Measurements from ENCODE around the gene SRRT. TPM values are rescaled to one million over a fixed set of nuclear protein-coding genes. Genes with fewer than 3 reads are reported as not detected.

SRRT gene
- total and polyA plus RNA-seq, 4 donors: 27.2 to 45.0 (median 30.3) TPM

- TF ChIP-seq CTCF (IDR thresholded peaks at IDR 0.05; ENCODE audit: low read depth, low read length, missing input control) (no peak), ATF3 (IDR thresholded peaks at IDR 0.05) (no peak), TAF1 (conservative IDR thresholded peaks at IDR 0.05) (no peak), EGR1 (IDR thresholded peaks at IDR 0.05; ENCODE audit: low read depth in 2 of 2) (no peak), JUND (IDR thresholded peaks at IDR 0.05) (no peak), RXRA (IDR thresholded peaks at IDR 0.05) (no peak)
Observed at GRCh38 chr7:100866729-100867039, 8.2 kb upstream of the SRRT start (continued).

- peak within 1 kb of the TSS; percentile 68 to 80 (median 79) for H3K4me3 ChIP-seq (ENCODE audit: low read depth in 1 of 3, low read length in 3 of 3)
- H3K27me3 ChIP-seq (ENCODE audit: control insufficient read depth in 4 of 4, insufficient read depth in 4 of 4, low read length in 3 of 4): no peaks in the 10 kb centered on the region
- peaks cover 0 to 20% (median 12%) of the 10 kb centered on the region in 4 donors for H3K36me3 ChIP-seq (ENCODE audit: control insufficient read depth in 4 of 4, insufficient read depth in 3 of 4, low read depth in 1 of 4, low read length in 3 of 4)
- peaks cover 13 to 36% (median 20%) of the 10 kb centered on the region in 4 donors for H3K4me1 ChIP-seq (ENCODE audit: control insufficient read depth in 4 of 4, insufficient read depth in 4 of 4, low read length in 3 of 4)
- H3K9me3 ChIP-seq (ENCODE audit: control insufficient read depth in 4 of 4, low read length in 3 of 4): no peaks in the 10 kb centered on the region
- 1% methylated on average over 42 of the region's 42 CpGs for WGBS
- no peak for TF ChIP-seq TAF1 (conservative IDR thresholded peaks at IDR 0.05)
- TF ChIP-seq MAX (IDR thresholded peaks at IDR 0.05): no peak
- TF ChIP-seq FOXA1 (IDR thresholded peaks at IDR 0.05): no peak
- no peak for TF ChIP-seq RXRA (IDR thresholded peaks at IDR 0.05)
- TF ChIP-seq FOXA2 (IDR thresholded peaks at IDR 0.05): no peak
- TF ChIP-seq YY1 (IDR thresholded peaks at IDR 0.05): no peak
- no peak for TF ChIP-seq CTCF (IDR thresholded peaks at IDR 0.05; ENCODE audit: low read depth, low read length, missing input control)
- TF ChIP-seq RAD21 (IDR thresholded peaks at IDR 0.05): no peak
- no peak for TF ChIP-seq NR2F2 (IDR thresholded peaks at IDR 0.05)
- peak; percentile 64 to 79 for TF ChIP-seq JUND (IDR thresholded peaks at IDR 0.05)
- TF ChIP-seq EGR1 (IDR thresholded peaks at IDR 0.05; ENCODE audit: low read depth in 2 of 2): no peak
- TF ChIP-seq ZBTB33 (IDR thresholded peaks at IDR 0.05): no peak
- no peak for TF ChIP-seq GABPA (IDR thresholded peaks at IDR 0.05 in 1 of 2, conservative IDR thresholded peaks at IDR 0.05 in 1 of 2)
- TF ChIP-seq ATF3 (IDR thresholded peaks at IDR 0.05): no peak
- no peak for TF ChIP-seq REST (IDR thresholded peaks at IDR 0.05)
- no peak for TF ChIP-seq HNF4G (IDR thresholded peaks at IDR 0.05)
- TF ChIP-seq HNF4A (conservative IDR thresholded peaks at IDR 0.05): peak in 1 of 2 donors; percentile 14
- TF ChIP-seq SP1 (IDR thresholded peaks at IDR 0.05): peak; percentile 36
- H3K27ac ChIP-seq (ENCODE audit: low read depth in 1 of 2, low read length in 2 of 2): peak within 1 kb of the TSS; percentile 92 to 99
- peak within 1 kb of the TSS; percentile 70 to 78 for H3K9ac ChIP-seq (ENCODE audit: low read depth in 1 of 2, low read length in 2 of 2)
- peak; percentile 72 for DNase-seq (ENCODE audit: low spot score)
Observed at GRCh38 chr7:100867040-100867775, 7.7 kb upstream of the SRRT start, which contains the start of gene TRIP6. TSS of gene TRIP6 (plus strand) at chr7:100867387. CDS start at chr7:100867498, 111 bp downstream.

Data from liver (tissue), 9 donors.